ENCODE data around the gene CCDC192.

- TF ChIP-seq EP300 (IDR thresholded peaks at IDR 0.05) (no peak), POLR2A (IDR thresholded peaks at IDR 0.05) (no peak)
- TF ChIP-seq, protein P1, sequence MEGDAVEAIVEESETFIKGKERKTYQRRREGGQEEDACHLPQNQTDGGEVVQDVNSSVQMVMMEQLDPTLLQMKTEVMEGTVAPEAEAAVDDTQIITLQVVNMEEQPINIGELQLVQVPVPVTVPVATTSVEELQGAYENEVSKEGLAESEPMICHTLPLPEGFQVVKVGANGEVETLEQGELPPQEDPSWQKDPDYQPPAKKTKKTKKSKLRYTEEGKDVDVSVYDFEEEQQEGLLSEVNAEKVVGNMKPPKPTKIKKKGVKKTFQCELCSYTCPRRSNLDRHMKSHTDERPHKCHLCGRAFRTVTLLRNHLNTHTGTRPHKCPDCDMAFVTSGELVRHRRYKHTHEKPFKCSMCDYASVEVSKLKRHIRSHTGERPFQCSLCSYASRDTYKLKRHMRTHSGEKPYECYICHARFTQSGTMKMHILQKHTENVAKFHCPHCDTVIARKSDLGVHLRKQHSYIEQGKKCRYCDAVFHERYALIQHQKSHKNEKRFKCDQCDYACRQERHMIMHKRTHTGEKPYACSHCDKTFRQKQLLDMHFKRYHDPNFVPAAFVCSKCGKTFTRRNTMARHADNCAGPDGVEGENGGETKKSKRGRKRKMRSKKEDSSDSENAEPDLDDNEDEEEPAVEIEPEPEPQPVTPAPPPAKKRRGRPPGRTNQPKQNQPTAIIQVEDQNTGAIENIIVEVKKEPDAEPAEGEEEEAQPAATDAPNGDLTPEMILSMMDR (IDR thresholded peaks at IDR 0.05), result no peak
These were observed 110.7 kb downstream of the CCDC192 start for GRCh38 chr5:127813633-127814587.

Measured in suprapubic skin (tissue), 3 donors.